GM18951 (cell line): ENCODE measurements around the gene MYH11.
"Not testable (repeated sequence)": the region's sequence is repeated elsewhere in the genome, so short reads cannot be mapped to it uniquely, and the experiment has no call there.

Experiments used
- POLR2A ChIP-seq: IDR thresholded peaks from 4 replicates; pipeline ENCODE4 v1.6.1; 2011; ENCODE audit warnings: mild to moderate bottlenecking; ENCODE audit not compliant: insufficient read length, insufficient read depth; ENCODE audit errors: extremely low read depth
- in situ Hi-C: fragments of 300-500 bp; cut with MboI; formaldehyde crosslinking; loops from one replicate; pipeline ENCODE4 v1.12.0; 2022; ENCODE audit warnings: low sequenced_read_pairs, mixed read lengths, inconsistent platforms; ENCODE audit not compliant: unreplicated experiment

Gene MYH11

GRCh38 chr16:15847611-15848175 is 9.1 kb downstream of the MYH11 start:
- in situ Hi-C loops = no loop called here
- TF ChIP-seq POLR2A = no peak

DNA sequence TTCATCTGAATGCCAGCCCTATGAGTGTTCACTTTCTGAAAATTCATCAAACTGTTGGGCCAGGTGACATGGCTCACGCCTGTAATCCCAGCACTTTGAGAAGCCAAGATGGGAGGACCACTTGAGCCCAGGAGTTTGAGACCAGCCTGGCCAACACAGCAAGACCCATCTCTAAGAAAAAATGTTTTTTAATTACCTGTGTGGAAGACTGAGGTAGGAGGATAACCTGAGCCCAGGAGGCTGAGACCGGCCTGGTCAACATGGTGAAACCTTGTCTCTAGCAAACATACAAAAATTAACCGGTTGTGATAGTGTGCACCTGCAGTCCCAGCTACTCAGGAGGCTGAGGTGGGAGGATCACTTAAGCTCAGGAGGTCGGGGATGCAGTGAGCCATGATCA is 10.3 kb downstream of the MYH11 start:
- in situ Hi-C loops = no loop called here
- no peak for TF ChIP-seq POLR2A

DNA sequence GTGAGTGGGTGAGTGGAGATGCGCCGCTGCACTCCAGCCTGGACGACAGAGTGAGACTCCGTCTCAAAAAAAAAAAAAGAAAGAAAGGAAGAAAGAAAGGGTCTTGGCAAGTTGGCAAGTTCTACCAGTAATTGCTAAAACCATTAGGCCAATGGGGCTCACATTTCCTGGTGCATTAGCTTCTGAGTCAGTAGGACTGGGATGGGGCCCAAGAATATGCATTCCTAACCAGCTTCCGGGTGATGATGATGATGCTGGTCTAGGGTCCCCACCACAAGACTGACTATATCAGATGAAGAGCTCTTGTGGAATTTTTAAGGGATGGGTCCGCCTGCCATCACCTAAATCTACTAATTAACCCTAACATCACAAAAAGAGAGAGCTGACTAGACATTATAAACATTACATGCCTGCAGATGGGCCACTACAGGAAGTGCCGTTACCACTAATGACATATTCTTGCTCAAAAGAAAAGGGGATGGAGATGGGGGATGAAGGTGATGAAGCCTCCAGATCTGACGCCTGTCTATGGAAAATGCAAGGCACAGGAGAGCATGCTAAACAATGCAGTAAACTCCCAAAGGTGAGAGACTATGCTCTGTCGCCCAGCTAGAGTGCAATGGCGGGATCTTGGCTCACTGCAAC is 13.1 kb downstream of the MYH11 start:
- TF ChIP-seq POLR2A = no peak
- in situ Hi-C loops = no loop called here

DNA sequence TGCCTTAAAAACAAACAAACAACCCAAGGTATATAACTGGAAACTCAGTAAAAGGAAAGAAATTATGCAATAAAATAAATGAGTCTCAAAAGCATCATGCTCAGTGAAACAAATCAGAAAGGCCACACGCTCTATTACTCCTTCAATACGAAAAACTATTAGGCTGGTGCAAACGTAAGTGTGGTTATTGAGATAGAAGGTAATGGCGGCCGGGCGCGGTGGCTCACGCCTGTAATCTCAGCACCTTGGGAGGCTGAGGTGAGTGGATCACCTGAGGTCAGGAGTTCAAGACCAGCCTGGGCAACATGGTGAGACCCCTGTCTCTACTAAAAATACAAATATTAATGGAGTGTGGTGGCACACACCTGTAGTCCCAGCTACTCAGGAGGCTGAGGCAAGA is 17.6 kb downstream of the MYH11 start:
- in situ Hi-C loops = not testable (repeated sequence)

DNA sequence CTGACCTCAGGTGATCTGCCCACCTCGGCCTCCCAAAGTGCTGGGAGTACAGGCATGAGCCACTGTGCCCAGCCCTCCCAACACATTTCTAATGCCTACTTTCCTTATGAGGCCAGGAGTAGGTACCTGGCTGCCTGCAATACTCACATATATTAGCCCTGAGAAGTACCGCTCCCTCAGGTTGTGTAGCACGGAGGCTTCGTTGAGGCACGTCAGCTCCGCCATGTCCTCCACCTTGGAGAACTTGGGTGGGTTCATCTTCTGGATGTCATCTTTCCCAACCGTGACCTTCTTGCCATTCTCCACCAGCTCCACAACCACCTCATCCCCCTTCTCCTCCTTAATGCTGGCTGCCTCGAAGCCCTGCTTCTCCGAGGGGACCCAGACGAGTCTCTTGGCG is 19.1 kb downstream of the MYH11 start:
- in situ Hi-C loops = no loop called here
- TF ChIP-seq POLR2A = no peak

GRCh38 chr16:15836965-15837611 is 19.7 kb downstream of the MYH11 start:
- TF ChIP-seq POLR2A = no peak
- in situ Hi-C loops = no loop called here

- no peak for TF ChIP-seq POLR2A
- in situ Hi-C loops = no loop called here
Observed at GRCh38 chr16:15836074-15836473, 20.8 kb downstream of the MYH11 start.

DNA sequence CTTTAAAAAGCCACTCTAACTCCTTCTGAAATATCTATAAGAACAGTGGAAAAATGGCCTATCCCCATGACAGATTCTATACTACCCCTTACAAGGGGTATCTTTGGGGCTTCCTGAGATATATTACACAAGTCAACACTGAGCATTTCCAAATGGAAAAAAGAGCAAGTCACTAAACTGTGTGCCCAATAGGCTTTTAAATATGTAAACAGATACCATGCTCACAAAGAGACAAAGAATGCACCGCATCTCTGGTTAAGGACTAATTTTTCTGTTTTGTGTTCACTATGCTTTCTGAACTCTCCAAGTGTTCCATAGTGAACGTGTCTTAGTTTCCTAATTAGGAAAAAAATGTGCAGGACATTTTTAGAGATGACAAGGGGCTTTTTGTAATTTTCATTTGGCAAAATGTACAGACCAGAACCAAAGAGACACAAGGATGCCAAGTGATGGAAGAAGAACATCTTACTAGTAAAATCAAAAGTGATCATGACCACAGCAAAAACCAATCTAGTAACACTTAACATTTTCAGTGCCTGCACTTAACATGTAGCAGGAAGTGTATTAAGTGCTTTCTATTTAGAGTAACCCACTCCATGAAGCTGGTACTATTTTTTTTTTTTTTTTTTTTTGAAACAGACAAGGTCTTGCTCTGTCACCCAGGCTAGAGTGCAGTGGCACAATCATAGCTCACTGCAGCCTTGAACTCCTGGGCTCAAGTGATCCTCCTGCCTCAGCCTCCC is 21.5 kb downstream of the MYH11 start:
- TF ChIP-seq POLR2A = no peak

GRCh38 chr16:15834502-15834901 is 22.3 kb downstream of the MYH11 start:
- TF ChIP-seq POLR2A = no peak
- in situ Hi-C loops = no loop called here

More for the DNA sequence above, 21.5 kb downstream of the MYH11 start:
- in situ Hi-C loops = no loop called here

- in situ Hi-C loops = no loop called here
- TF ChIP-seq POLR2A = no peak
Observed at GRCh38 chr16:15833541-15833940, 23.3 kb downstream of the MYH11 start.

- in situ Hi-C loops = no loop called here
- no peak for TF ChIP-seq POLR2A
Observed at GRCh38 chr16:15832241-15832640, 24.6 kb downstream of the MYH11 start.

- no peak for TF ChIP-seq POLR2A
- in situ Hi-C loops = no loop called here
Observed at GRCh38 chr16:15830832-15831451, 25.9 kb downstream of the MYH11 start.

GRCh38 chr16:15829460-15829859 is 27.4 kb downstream of the MYH11 start:
- TF ChIP-seq POLR2A = no peak

More at GRCh38 chr16:15829460-15829859, 27.4 kb downstream of the MYH11 start:
- in situ Hi-C loops = no loop called here
